Measurements from ENCODE around the gene RASL11B. TPM values are rescaled to one million over a fixed set of nuclear protein-coding genes. Genes with fewer than 3 reads are reported as not detected.

The RASL11B gene
- total RNA-seq, 1 experiment from 2014 or later = 30.0 TPM

- no peak overlapping the region for H2BK120ac ChIP-seq (ENCODE audit: low read depth, low read length, poor library complexity, severe bottlenecking)
- no peak overlapping the region for H2BK12ac ChIP-seq (ENCODE audit: insufficient read length, low read depth, low read length)
- no peaks in the 10 kb centered on the region; the same call in 1 of the 2 replicates for H3K27me3 Mint-ChIP-seq (ENCODE audit: low read depth)
- no peak overlapping the region for H3K56ac ChIP-seq (ENCODE audit: insufficient read length, low read depth, low read length)
- H2BK20ac ChIP-seq (ENCODE audit: low read depth, low read length, poor library complexity, severe bottlenecking) = no peak overlapping the region
- H3K4me2 ChIP-seq (ENCODE audit: insufficient read depth, insufficient read length, low read length) = no peak overlapping the region
- no peak overlapping the region for H3T11ph ChIP-seq (ENCODE audit: low read length)
- H3K23ac ChIP-seq (ENCODE audit: insufficient read length, low read depth, low read length) = no peak overlapping the region
- TF ChIP-seq CTCF (conservative IDR thresholded peaks at IDR 0.05) = no peak
- H3K18ac ChIP-seq (ENCODE audit: insufficient read length, low read depth, low read length) = no peak overlapping the region
- H3K36me3 Mint-ChIP-seq (ENCODE audit: insufficient read depth in 1 of 3, low read depth in 3 of 3) = peaks cover 3 to 10% (median 3%) of the 10 kb centered on the region in 3 experiments; a peak in 4 of 7 replicates
- DNase-seq = no peak
- no peak overlapping the region for H3K4ac ChIP-seq (ENCODE audit: low read depth, low read length)
- H4K5ac ChIP-seq (ENCODE audit: insufficient read length, low read depth, low read length) = no peak overlapping the region
- H3K79me2 ChIP-seq (ENCODE audit: insufficient read depth, low read length) = no peaks in the 10 kb centered on the region
- H3K27me3 ChIP-seq (ENCODE audit: insufficient read depth, low read length) = no peaks in the 10 kb centered on the region
- H3K23me2 ChIP-seq (ENCODE audit: insufficient read length, low read depth, low read length, poor library complexity, severe bottlenecking) = no peaks in the 10 kb centered on the region
- H3K4me1 Mint-ChIP-seq = peaks cover 6 to 21% of the 10 kb centered on the region in 2 experiments
- no peak overlapping the region for H2AFZ ChIP-seq (ENCODE audit: low read length)
- no peak overlapping the region for H4K91ac ChIP-seq (ENCODE audit: insufficient read length, low read depth, low read length)
- no peak overlapping the region for H4K8ac ChIP-seq (replicated peaks; ENCODE audit: insufficient read length, low read depth, low read length)
- H3K9me3 Mint-ChIP-seq = peaks cover 0 to 8% of the 10 kb centered on the region in 2 experiments; a peak in 3 of 5 replicates
- no peak overlapping the region for H2BK15ac ChIP-seq (ENCODE audit: low read depth, low read length)
- H3K9me3 ChIP-seq (ENCODE audit: control insufficient read depth, low read depth, low read length) = no peaks in the 10 kb centered on the region
- H3K27ac Mint-ChIP-seq = no peak overlapping the region
- H3K14ac ChIP-seq (ENCODE audit: insufficient read depth, low read length) = no peak overlapping the region
- no peaks in the 10 kb centered on the region for H3K4me1 ChIP-seq (ENCODE audit: insufficient read depth, low read length)
- no peaks in the 10 kb centered on the region for H3K79me1 ChIP-seq (ENCODE audit: insufficient read depth, low read depth, low read length, poor library complexity, severe bottlenecking)
- no peak overlapping the region for H3K27ac ChIP-seq (ENCODE audit: insufficient read length, low read depth, low read length)
- no peak overlapping the region for H2BK5ac ChIP-seq (ENCODE audit: insufficient read length, low read length)
- no CpG with 5 or more reads among the region's 2 CpGs for WGBS (ENCODE audit: extremely low coverage, insufficient read length, low lambda C conversion rate)
- H2AK5ac ChIP-seq (ENCODE audit: insufficient read length, low read length) = no peak overlapping the region
- no peaks in the 10 kb centered on the region for H4K20me1 ChIP-seq (ENCODE audit: control insufficient read depth, insufficient read depth, insufficient read length)
- H3K9ac ChIP-seq (ENCODE audit: extremely low read depth, insufficient read length, low read length) = no peak overlapping the region
- no peak overlapping the region for H3K4me3 Mint-ChIP-seq
These were observed 27.8 kb downstream of the RASL11B start for GRCh38 chr4:52889778-52890520.

Measured in H9 (cell line).